HG03520 (cell line): ENCODE data around the gene B3GNT7.
"Not testable (repeated sequence)": the region's sequence is repeated elsewhere in the genome, so short reads cannot be mapped to it uniquely, and the experiment has no call there.

ENCODE experiments used
- ATAC-seq: cut with Tn5 transposase; IDR thresholded peaks from one replicate; pipeline ENCODE4 v1.9.1; 2021; ENCODE audit warnings: mild to moderate bottlenecking, moderate library complexity; ENCODE audit not compliant: unreplicated experiment

Gene B3GNT7

GRCh38 chr2:231364961-231365810, 30.3 kb upstream of the B3GNT7 start:
- ATAC-seq: no peak

GRCh38 chr2:231367178-231367577, 28.3 kb upstream of the B3GNT7 start:
- ATAC-seq: no peak

GRCh38 chr2:231369580-231370428, 25.7 kb upstream of the B3GNT7 start:
- ATAC-seq: no peak

GRCh38 chr2:231370429-231370748, 25.1 kb upstream of the B3GNT7 start:
- ATAC-seq: no peak

- ATAC-seq: no peak
Measured at GRCh38 chr2:231370749-231371429, 24.6 kb upstream of the B3GNT7 start.

GRCh38 chr2:231371430-231372054, 24.0 kb upstream of the B3GNT7 start:
- no peak for ATAC-seq

GRCh38 chr2:231372326-231372725, 23.2 kb upstream of the B3GNT7 start:
- no peak for ATAC-seq

- no peak for ATAC-seq
Measured at GRCh38 chr2:231373184-231373583, 22.3 kb upstream of the B3GNT7 start.

- no peak for ATAC-seq
Measured at GRCh38 chr2:231373786-231374349, 21.6 kb upstream of the B3GNT7 start.

GRCh38 chr2:231374771-231375170, 20.7 kb upstream of the B3GNT7 start:
- ATAC-seq: no peak

- ATAC-seq: not testable (repeated sequence)
Measured at GRCh38 chr2:231375994-231376615, 19.4 kb upstream of the B3GNT7 start.

- no peak for ATAC-seq
Measured at GRCh38 chr2:231376857-231377256, 18.7 kb upstream of the B3GNT7 start.

- ATAC-seq: no peak
Measured at GRCh38 chr2:231378026-231378722, 17.3 kb upstream of the B3GNT7 start.

GRCh38 chr2:231379266-231380215, 16.0 kb upstream of the B3GNT7 start:
- ATAC-seq: no peak

GRCh38 chr2:231380307-231380706, 15.2 kb upstream of the B3GNT7 start:
- no peak for ATAC-seq

- ATAC-seq: no peak
Measured at GRCh38 chr2:231380991-231381847, 14.3 kb upstream of the B3GNT7 start.

GRCh38 chr2:231382116-231382515, 13.4 kb upstream of the B3GNT7 start:
- no peak for ATAC-seq
